ENCODE results near the gene C19orf85. TPM values are rescaled to one million over a fixed set of nuclear protein-coding genes. Genes with fewer than 3 reads are reported as not detected.

C19orf85 gene
- total and polyA plus RNA-seq, 10 of the 15 experiments (the other 5 are each of a cell fraction or from before 2014, with no cell fraction given): not detected

- Histone ChIP-seq H2AFZ (ENCODE audit: control insufficient read depth, low read depth, low read length) (no peak overlapping the region), H3K79me2 (ENCODE audit: control insufficient read depth, insufficient read depth, low read length) (no peaks in the 10 kb centered on the region), H3K9me3 (replicated peaks; ENCODE audit: control insufficient read depth, insufficient read depth, low read length) (no peaks in the 10 kb centered on the region), H3K4me1 (ENCODE audit: control insufficient read depth, insufficient read depth, low read length) (no peaks in the 10 kb centered on the region), H3K27ac (ENCODE audit: control insufficient read depth, insufficient read depth) (no peak overlapping the region), H3K27me3 (replicated peaks in 1 of 2; ENCODE audit: control insufficient read depth in 2 of 2, insufficient read depth in 2 of 2, low read length in 1 of 2) (no peaks in the 10 kb centered on the region; a peak in 2 of 4 replicates), H3K36me3 (ENCODE audit: control insufficient read depth in 2 of 2, insufficient read depth in 2 of 2, low read length in 1 of 2) (peaks cover 3 to 4% of the 10 kb centered on the region in 2 experiments), H3K4me2 (ENCODE audit: control insufficient read depth, insufficient read depth) (no peak overlapping the region), H4K20me1 (ENCODE audit: control insufficient read depth, insufficient read depth) (peaks cover 4% of the 10 kb centered on the region; the same call in 1 of the 2 replicates), H3K9ac (ENCODE audit: control insufficient read depth, insufficient read depth, low read length) (no peak overlapping the region), H3K4me3 (no peak overlapping the region)
- 12% methylated on average over 13 of the region's 80 CpGs for WGBS (ENCODE audit: insufficient coverage, insufficient replicate concordance, low lambda C conversion rate, missing lambda C conversion rate)
- CTCF ChIA-PET: no interaction called here
- POLR2A ChIA-PET: no interaction called here
- ATAC-seq (0 out of 3 replicates have a peak, but pooled peaks have one; percentile 23), DNase-seq (ENCODE audit: low read depth, low spot score) (no peak), FAIRE-seq (no peak)
- in situ Hi-C loops (cut with MboI) (no loop called here), intact Hi-C loops (cut with micrococcal nuclease; ENCODE audit: unreplicated experiment) (no loop called here)
- SMC1A ChIA-PET (ENCODE audit: uncharacterized antibody, unreplicated experiment): no interaction called here
- RAD21 ChIA-PET (ENCODE audit: unreplicated experiment): no interaction called here
- no peak for TF ChIP-seq TCF12 (IDR thresholded peaks at IDR 0.05; ENCODE audit: low read depth, low read length)
- no peak for TF ChIP-seq MLLT1 (IDR thresholded peaks at IDR 0.05)
- no TSS peak for BruUV-seq (replicated peaks)
Measured at GRCh38 chr19:55451163-55451964, 13.2 kb downstream of the C19orf85 start.

- H2AFZ ChIP-seq (ENCODE audit: control insufficient read depth, low read depth, low read length): no peak overlapping the region
- DNase-seq (ENCODE audit: low read depth, low spot score): no peak
- no peak overlapping the region for H3K4me2 ChIP-seq (ENCODE audit: control insufficient read depth, insufficient read depth)
- POLR2A ChIA-PET: no interaction called here
- SMC1A ChIA-PET (ENCODE audit: uncharacterized antibody, unreplicated experiment): no interaction called here
- peaks cover 0 to 3% of the 10 kb centered on the region in 2 experiments; a peak in 2 of 4 replicates for H3K36me3 ChIP-seq (ENCODE audit: control insufficient read depth in 2 of 2, insufficient read depth in 2 of 2, low read length in 1 of 2)
- no peaks in the 10 kb centered on the region for H3K9me3 ChIP-seq (replicated peaks; ENCODE audit: control insufficient read depth, insufficient read depth, low read length)
- no peak overlapping the region for H3K27ac ChIP-seq (ENCODE audit: control insufficient read depth, insufficient read depth)
- intact Hi-C loops (cut with micrococcal nuclease; ENCODE audit: unreplicated experiment): no loop called here
- H3K27me3 ChIP-seq (replicated peaks in 1 of 2; ENCODE audit: control insufficient read depth in 2 of 2, insufficient read depth in 2 of 2, low read length in 1 of 2): no peaks in the 10 kb centered on the region; a peak in 2 of 4 replicates
- no peak for FAIRE-seq
- RAD21 ChIA-PET (ENCODE audit: unreplicated experiment): no interaction called here
- H3K4me1 ChIP-seq (ENCODE audit: control insufficient read depth, insufficient read depth, low read length): no peaks in the 10 kb centered on the region
- 51% methylated on average over 13 of the region's 16 CpGs for WGBS (ENCODE audit: insufficient coverage, insufficient replicate concordance, low lambda C conversion rate, missing lambda C conversion rate)
- ATAC-seq: no peak
- no peak overlapping the region for H3K9ac ChIP-seq (ENCODE audit: control insufficient read depth, insufficient read depth, low read length)
- no peak overlapping the region for H3K4me3 ChIP-seq
- H4K20me1 ChIP-seq (ENCODE audit: control insufficient read depth, insufficient read depth): peaks cover 4% of the 10 kb centered on the region; the same call in 1 of the 2 replicates
- no TSS peak for BruUV-seq (replicated peaks)
- in situ Hi-C loops (cut with MboI): no loop called here
- H3K79me2 ChIP-seq (ENCODE audit: control insufficient read depth, insufficient read depth, low read length): no peaks in the 10 kb centered on the region
- CTCF ChIA-PET: no interaction called here
- TF ChIP-seq SMAD5 (IDR thresholded peaks at IDR 0.05; ENCODE audit: low read depth): no peak
- TF ChIP-seq USF2 (IDR thresholded peaks at IDR 0.05; ENCODE audit: borderline replicate concordance, low read depth, low read length): no peak
- TF ChIP-seq MYB (IDR thresholded peaks at IDR 0.05; ENCODE audit: borderline replicate concordance, low read depth, low read length): no peak
- no peak for TF ChIP-seq CBX5 (IDR thresholded peaks at IDR 0.05; ENCODE audit: low read depth)
- TF ChIP-seq RCOR1 (conservative IDR thresholded peaks at IDR 0.05; ENCODE audit: low read depth, low read length): no peak
- TF ChIP-seq PRDM15 (CRISPR knock-in tag; IDR thresholded peaks at IDR 0.05): no peak
- TF ChIP-seq ESRRA (IDR thresholded peaks at IDR 0.05; ENCODE audit: low read length): no peak
- no peak for TF ChIP-seq GATAD2B (conservative IDR thresholded peaks at IDR 0.05; ENCODE audit: low read depth)
- TF ChIP-seq EED (IDR thresholded peaks at IDR 0.05; ENCODE audit: low read depth): no peak
Measured at GRCh38 chr19:55449469-55449868, 15.1 kb downstream of the C19orf85 start.

Data from GM12878 (cell line).